ENCODE data around the gene CHD9NB.

The CHD9NB gene

GRCh38 chr16:53052519-53053501 is at the start of gene CHD9NB:
CHD9NB (minus strand) TSS chr16:53052897; CDS start chr16:53044158, 8,739 bp downstream.
- no peak for TF ChIP-seq CTCF (conservative IDR thresholded peaks at IDR 0.05; ENCODE audit: low read depth, low read length)
- peak; percentile 81 for DNase-seq (ENCODE audit: low read depth)
- H3K4me3 ChIP-seq (ENCODE audit: low read length), result peak within 1 kb of the TSS; percentile 4

- no peak overlapping the region for H3K4me3 ChIP-seq (ENCODE audit: low read length)
- no peak for TF ChIP-seq CTCF (conservative IDR thresholded peaks at IDR 0.05; ENCODE audit: low read depth, low read length)
- no peak for DNase-seq (ENCODE audit: low read depth)
Observed at GRCh38 chr16:53100889-53101288, 48.2 kb upstream of the CHD9NB start.

GRCh38 chr16:53100131-53100748 is 47.5 kb upstream of the CHD9NB start:
- no peak for DNase-seq (ENCODE audit: low read depth)
- H3K4me3 ChIP-seq (ENCODE audit: low read length), result peak overlapping the region; percentile 40
- TF ChIP-seq CTCF (conservative IDR thresholded peaks at IDR 0.05; ENCODE audit: low read depth, low read length), result no peak

GRCh38 chr16:53099318-53100130 is 46.8 kb upstream of the CHD9NB start:
- DNase-seq (ENCODE audit: low read depth), result peak; percentile 72
- TF ChIP-seq CTCF (conservative IDR thresholded peaks at IDR 0.05; ENCODE audit: low read depth, low read length), result no peak
- peak overlapping the region; percentile 40 for H3K4me3 ChIP-seq (ENCODE audit: low read length)

GRCh38 chr16:53098526-53099317 is 46.0 kb upstream of the CHD9NB start:
- TF ChIP-seq CTCF (conservative IDR thresholded peaks at IDR 0.05; ENCODE audit: low read depth, low read length), result no peak
- peak; percentile 80 for DNase-seq (ENCODE audit: low read depth)
- peak overlapping the region; percentile 40 for H3K4me3 ChIP-seq (ENCODE audit: low read length)

- no peak for DNase-seq (ENCODE audit: low read depth)
- H3K4me3 ChIP-seq (ENCODE audit: low read length), result no peak overlapping the region
- no peak for TF ChIP-seq CTCF (conservative IDR thresholded peaks at IDR 0.05; ENCODE audit: low read depth, low read length)
Observed at GRCh38 chr16:53097190-53097589, 44.5 kb upstream of the CHD9NB start.
